Activated naive CD4-positive, alpha-beta T cell (primary cell): ENCODE results near the gene FXYD1.
"Not testable (repeated sequence)": the region's sequence is repeated elsewhere in the genome, so short reads cannot be mapped to it uniquely, and the experiment has no call there.

Source experiments
- DNase-seq, 4 experiments: peaks; one replicate each; lab custom pipeline; 2025; lab: John Stamatoyannopoulos, UW

The FXYD1 gene

DNA sequence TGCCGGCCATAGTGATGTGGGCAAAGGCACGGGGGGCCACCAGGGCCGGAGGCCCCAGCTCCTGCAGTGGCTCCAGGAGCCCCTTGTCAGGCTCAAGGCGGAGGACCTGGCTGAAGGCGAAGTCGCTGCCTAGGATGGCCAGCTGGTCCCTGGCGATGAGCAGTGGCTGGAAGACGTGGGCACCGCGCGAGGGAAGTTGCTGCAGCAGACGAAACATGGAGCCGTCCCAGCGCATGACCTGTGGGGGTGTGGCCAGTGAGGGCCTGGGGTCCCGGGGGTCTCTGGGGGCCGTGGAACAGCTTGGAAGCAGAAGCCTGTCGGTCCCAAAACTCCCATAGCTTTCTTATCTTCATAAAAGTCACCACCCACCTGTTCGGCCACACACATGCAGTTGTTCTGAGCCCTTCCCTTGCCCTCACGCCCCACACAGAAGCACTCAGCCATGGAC lies 13.3 kb upstream of the FXYD1 start:
- no peak for DNase-seq

DNA sequence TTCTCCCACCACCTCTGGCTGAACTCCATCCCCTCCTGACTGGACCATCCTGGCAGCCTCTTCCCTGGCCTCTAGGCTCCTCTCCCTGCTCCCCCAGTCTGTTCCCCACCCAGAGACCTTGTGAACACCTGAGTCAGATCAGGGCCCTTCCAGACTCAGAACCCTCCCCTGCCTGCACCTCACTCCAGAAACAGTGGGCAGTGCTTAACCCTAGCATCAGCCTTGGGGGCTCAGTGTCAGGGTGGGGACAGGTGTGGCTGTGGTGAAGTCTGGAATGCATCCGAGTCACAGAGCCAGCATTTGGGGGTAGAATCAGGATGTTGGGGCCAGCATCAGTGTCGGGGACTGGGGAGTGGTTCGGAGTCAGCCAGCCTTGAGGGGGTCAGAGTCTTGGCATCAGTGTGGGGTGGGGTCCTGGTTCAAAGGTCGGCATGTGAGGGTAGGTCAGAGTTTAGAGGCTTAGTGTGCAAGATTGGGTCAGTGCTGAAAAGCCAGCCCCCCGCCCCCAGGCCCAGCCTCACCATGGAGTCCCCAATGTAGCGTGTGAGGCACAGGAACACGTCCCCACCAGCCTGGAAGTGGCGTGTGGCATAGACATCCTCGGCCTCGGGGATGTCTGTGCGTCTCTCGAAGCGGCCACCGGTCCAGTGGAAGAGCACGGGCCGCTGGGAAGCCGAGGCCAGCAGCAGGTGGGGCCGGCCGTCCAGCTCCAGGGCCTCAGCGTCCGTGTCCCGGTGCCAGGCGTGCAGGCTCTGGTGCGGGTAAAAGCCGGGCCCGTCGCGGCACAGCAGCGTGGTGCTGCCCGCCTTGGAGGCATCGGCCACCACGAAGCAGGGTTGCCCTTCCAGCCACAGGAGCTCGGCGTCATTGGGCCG lies 12.6 kb upstream of the FXYD1 start:
- DNase-seq: no peak

GRCh38 chr19:35126624-35126959 lies 12.0 kb upstream of the FXYD1 start:
- no peak for DNase-seq

- DNase-seq: no peak
Measured at GRCh38 chr19:35127871-35128270, 10.8 kb upstream of the FXYD1 start.

- DNase-seq: no peak
Measured at GRCh38 chr19:35128398-35129057, 10.1 kb upstream of the FXYD1 start.

DNA sequence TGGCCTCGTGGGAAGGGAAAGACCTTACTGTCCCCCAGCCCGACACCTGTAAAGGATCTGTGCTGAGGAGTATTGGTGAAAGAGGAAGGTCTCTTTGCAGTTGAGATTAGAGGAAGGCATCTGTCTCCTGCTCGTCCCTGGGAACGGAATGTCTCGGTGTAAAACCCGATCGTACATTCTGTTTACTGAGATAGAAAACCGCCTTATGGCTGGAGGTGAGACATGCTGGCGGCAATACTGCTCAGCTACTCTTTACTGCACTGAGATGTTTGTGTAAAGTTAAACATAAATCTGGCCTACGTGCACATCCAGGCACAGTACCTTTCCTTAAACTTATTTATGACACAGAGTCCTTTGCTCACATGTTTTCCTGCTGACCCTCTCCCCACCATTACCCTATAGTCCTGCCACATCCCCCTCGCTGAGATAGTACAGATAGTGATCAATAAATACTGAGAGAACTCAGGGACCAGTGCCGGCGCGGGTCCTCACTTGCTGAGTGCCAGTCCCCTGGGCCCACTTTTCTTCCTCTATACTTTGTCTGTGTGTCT lies 8.8 kb upstream of the FXYD1 start:
- not testable (repeated sequence) for DNase-seq

GRCh38 chr19:35130761-35131720 lies 7.6 kb upstream of the FXYD1 start:
- DNase-seq: no peak

- no peak for DNase-seq
Measured at GRCh38 chr19:35132254-35132653, 6.4 kb upstream of the FXYD1 start.

GRCh38 chr19:35133826-35134225 lies 4.8 kb upstream of the FXYD1 start:
- no peak for DNase-seq

GRCh38 chr19:35134601-35135242 lies 3.9 kb upstream of the FXYD1 start, which contains the start of gene LGI4:
Gene LGI4 (minus strand): TSS chr19:35135059. CDS start chr19:35134680, 379 bp downstream.
- DNase-seq: no peak

DNA sequence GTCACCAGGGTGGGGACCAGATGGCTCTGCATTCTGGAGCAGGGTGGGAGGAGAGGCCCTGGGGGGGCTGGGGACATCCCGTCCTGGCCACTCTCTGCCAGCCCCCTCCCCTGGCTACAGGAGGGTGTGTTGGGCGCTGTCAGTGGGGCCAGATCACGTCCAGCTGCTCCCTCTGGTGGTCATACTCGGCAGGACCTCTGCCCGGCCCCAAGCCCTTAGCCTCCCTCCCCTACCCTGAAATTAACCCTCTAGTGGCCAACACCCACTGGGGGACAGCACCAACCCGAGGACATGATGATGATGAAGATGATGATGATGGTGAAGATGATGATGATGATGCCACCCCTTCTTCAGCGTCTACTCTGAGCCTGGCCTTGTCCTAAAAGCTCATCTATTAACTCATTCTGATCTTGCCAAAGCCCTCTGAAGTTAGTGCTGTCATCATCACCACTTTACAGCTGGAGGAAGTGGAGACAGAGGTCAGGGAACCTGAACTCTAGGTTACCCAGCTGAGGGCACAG lies 3.2 kb upstream of the FXYD1 start:
- DNase-seq: peak in 3 of 4 experiments; percentile 33 to 53 (median 37)

DNA sequence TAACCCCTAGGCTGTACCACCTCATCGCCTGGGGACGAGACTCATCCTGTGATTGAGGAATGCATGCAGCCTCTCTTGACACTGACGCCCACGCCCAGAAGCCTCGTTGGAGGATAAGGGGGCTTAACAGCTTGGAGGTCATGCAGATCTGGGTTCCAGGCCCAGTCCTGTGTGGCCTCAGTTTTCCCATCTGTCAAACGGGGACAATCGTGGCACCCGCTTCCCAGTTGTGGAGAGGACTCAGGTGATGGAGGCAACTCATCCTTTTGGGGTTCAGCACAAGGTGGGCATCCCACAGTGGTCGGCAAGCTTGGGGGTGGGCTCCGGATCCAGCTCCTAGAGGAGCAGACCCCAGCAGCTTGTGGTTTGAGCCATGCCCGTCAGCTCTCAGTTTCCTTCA lies 2.4 kb upstream of the FXYD1 start:
- DNase-seq: no peak

- DNase-seq: no peak
Measured at GRCh38 chr19:35136977-35137702, 1.5 kb upstream of the FXYD1 start.

DNA sequence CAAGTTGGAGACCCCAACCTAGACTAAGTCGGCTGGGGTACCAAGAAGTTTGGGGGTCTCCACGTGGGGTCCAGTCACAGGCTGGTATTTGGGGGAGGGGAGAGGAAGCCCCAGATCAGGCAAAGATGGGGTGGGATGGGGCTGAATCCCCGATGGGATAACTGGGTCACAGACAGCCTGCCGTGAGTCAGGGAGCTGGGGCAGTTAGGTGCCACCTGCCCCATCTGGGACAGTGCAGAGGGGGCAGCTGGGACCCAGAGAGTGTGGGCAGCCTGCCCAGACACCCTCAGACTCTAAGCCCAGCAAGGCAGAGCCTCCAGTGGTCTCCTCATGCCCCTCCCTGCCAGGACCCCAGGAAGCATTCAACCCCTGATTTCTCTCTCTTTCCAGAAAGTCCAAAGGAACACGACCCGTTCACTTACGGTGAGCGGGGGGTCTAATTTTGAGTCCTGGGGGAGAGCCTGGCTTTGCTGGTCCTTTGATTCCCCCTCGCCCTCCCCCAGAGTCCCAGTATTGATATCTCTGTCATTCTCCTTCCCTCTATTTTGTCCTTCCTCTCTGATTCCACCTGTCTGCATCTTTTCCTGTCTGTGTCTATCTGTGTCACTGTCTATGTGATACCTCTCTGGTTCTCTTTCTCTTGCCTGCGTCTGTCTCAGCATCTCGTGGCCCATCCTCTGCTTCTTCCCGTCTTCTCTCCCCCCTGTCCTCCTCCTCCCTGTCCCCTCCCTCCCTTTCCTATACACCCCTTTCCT lies 1.8 kb downstream of the FXYD1 start:
- DNase-seq: no peak

DNA sequence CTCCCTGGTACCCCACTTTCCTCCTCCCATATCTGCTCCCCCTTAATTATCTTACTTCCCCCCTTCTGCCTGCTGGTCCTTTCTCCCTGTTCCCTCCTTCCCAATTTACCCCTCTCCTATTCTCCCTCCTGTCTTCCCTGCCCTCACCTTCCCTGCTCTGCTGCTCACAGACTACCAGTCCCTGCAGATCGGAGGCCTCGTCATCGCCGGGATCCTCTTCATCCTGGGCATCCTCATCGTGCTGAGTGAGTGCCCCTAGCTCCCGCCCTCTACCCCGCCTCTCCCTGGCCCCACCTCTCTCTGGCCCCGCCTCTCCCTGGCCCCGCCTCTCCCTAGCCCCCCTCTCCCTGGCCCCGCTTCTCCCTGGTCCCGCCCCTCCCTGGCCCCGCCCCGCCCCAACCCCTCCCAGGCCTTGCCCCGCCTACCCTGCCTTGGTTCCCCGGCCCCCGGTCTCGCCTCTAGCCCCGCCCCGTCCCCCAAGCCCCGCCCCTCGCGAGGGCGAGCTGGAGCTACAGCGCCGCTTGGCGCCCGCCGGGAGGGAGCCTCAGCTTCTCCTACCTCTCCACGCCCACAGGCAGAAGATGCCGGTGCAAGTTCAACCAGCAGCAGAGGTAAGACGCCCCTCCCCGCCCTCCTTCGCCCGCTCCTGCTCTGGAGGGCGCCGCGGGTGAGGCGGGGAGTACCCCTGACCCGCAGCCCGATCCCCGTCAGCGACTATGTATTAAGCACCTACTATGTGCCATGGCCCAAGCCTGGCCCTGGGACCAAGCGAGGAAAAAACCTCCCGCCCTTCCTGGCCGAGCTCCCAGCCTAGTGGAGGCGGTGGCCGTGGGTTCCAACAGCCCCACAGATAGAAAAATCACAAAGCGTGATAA lies 2.6 kb downstream of the FXYD1 start:
- DNase-seq: peak; percentile 91 to 97 (median 96)

DNA sequence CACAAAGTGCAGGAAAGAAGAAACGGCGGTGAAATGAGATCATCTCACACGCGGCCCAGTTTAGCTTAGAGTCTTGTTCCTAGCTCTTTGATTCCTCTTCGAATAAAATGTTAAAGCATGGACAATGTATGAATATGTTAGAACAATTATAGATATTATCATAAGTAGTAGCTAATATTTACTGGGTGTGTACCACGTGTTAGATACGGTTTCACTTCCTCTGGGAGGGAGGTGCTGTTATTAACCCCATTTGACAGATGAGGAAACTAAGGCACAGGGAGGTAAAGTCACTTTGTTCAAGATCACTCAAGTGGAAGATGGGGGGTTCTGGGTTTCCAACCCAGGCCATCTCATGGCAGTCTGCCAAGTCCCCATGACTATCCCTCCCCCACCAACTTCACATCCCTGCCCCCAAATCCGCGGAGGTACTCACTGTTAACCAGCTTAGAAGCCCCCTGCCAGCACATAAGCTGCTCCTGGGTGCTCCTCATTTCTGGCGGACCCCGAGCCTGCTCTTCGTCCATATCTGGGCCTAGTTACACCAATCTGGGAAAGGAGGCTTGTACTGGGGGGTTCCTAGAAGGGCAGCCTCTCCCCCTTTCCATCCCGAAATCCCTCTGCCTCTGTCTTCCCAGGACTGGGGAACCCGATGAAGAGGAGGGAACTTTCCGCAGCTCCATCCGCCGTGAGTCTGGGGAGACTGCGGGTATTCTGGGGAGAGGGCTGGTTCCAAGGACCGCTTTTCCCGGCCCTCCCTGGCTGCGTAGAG lies 3.4 kb downstream of the FXYD1 start:
- peak in 1 of 4 experiments; percentile 19 for DNase-seq

- DNase-seq: peak; percentile 34 to 77 (median 62)
Measured at GRCh38 chr19:35142606-35143230, 4.1 kb downstream of the FXYD1 start.
